GM21576 (cell line): Measurements from ENCODE around the gene KCTD20.
"Not testable (repeated sequence)": the region's sequence is repeated elsewhere in the genome, so short reads cannot be mapped to it uniquely, and the experiment has no call there.

ENCODE experiments used
- ATAC-seq: cut with Tn5 transposase; IDR thresholded peaks from one replicate; pipeline ENCODE4 v1.9.1; 2021; ENCODE audit warnings: mild to moderate bottlenecking, moderate library complexity; ENCODE audit not compliant: unreplicated experiment

Gene KCTD20

GRCh38 chr6:36442671-36443470 lies at the start of gene KCTD20, which contains the start of gene PXT1:
Gene KCTD20, plus strand, starts transcription at chr6:36443000. Its CDS starts 27,098 bp downstream, at chr6:36470098.
Gene PXT1, minus strand, starts transcription at chr6:36442854. Its CDS starts 16,772 bp downstream, at chr6:36426082.
- peak; percentile 68 for ATAC-seq

- ATAC-seq: no peak
These were observed 42.8 kb upstream of the KCTD20 start for GRCh38 chr6:36399970-36400369.

- ATAC-seq: no peak
These were observed 40.3 kb upstream of the KCTD20 start for GRCh38 chr6:36402481-36402880.

GRCh38 chr6:36404164-36404563 lies 38.6 kb upstream of the KCTD20 start:
- no peak for ATAC-seq

GRCh38 chr6:36409718-36410117 lies 33.1 kb upstream of the KCTD20 start:
- ATAC-seq: not testable (repeated sequence)

- no peak for ATAC-seq
These were observed 29.0 kb upstream of the KCTD20 start for GRCh38 chr6:36413489-36414480.

- ATAC-seq: no peak
These were observed 28.3 kb upstream of the KCTD20 start for GRCh38 chr6:36414481-36414880.

- no peak for ATAC-seq
These were observed 24.2 kb upstream of the KCTD20 start for GRCh38 chr6:36418558-36418957.

GRCh38 chr6:36419310-36419709 lies 23.5 kb upstream of the KCTD20 start:
- no peak for ATAC-seq

GRCh38 chr6:36422714-36423100 lies 20.1 kb upstream of the KCTD20 start:
- ATAC-seq: no peak

- peak; percentile 90 for ATAC-seq
These were observed 19.5 kb upstream of the KCTD20 start for GRCh38 chr6:36423101-36423824.

GRCh38 chr6:36426622-36427021 lies 16.2 kb upstream of the KCTD20 start:
- no peak for ATAC-seq

GRCh38 chr6:36428911-36429310 lies 13.9 kb upstream of the KCTD20 start:
- no peak for ATAC-seq

GRCh38 chr6:36430351-36430750 lies 12.4 kb upstream of the KCTD20 start:
- no peak for ATAC-seq

GRCh38 chr6:36431197-36431596 lies 11.6 kb upstream of the KCTD20 start:
- ATAC-seq: no peak

- no peak for ATAC-seq
These were observed 10.6 kb upstream of the KCTD20 start for GRCh38 chr6:36432151-36432671.

- ATAC-seq: no peak
These were observed 6.3 kb upstream of the KCTD20 start for GRCh38 chr6:36436466-36436865.

GRCh38 chr6:36441307-36441894 lies 1.4 kb upstream of the KCTD20 start:
- ATAC-seq: peak; percentile 54

GRCh38 chr6:36442103-36442670 lies 613 bp upstream of the KCTD20 start:
- ATAC-seq: no peak
